MCF 10A (cell line): ENCODE measurements around the gene LYSMD1. TPM values are rescaled to one million over a fixed set of nuclear protein-coding genes. Genes with fewer than 3 reads are reported as not detected.
A peak's percentile ranks its signal among the peaks of the same experiment; 100 is the strongest.

Experiments
- BruUV-seq: library from RNA; stranded (reverse); fragments of 400-500 nt; replicated peaks from 2 replicates; lab custom pipeline; 2021; lab: Mats Ljungman, UMichigan
- CTCF ChIA-PET: fragments of 300-600 bp; sonication (Branson Sonifier 250); formaldehyde crosslinking; extraction: SDS; loops from one replicate; lab custom pipeline; 2021; ENCODE audit warnings: antibody characterized with exemption, inconsistent platforms; lab: Yijun Ruan, JAX
- POLR2A ChIA-PET: fragments of 300-600, 350-650 bp; sonication (Branson Sonifier 250); formaldehyde crosslinking; extraction: SDS; loops from one replicate; lab custom pipeline; 2020; ENCODE audit warnings: antibody characterized with exemption, inconsistent platforms; lab: Yijun Ruan, JAX
- DNase-seq: peaks from one replicate; pipeline ENCODE4 v3.0.0-alpha.2; 2018; ENCODE audit not compliant: unreplicated experiment
- H3K27ac Mint-ChIP-seq: one replicate; pipeline ENCODE4 v1.8.0; 2022; ENCODE audit warnings: mild to moderate bottlenecking, low read depth, mixed read lengths; ENCODE audit not compliant: unreplicated experiment
- H3K27me3 Mint-ChIP-seq: one replicate; pipeline ENCODE4 v1.8.0; 2022; ENCODE audit warnings: mixed read lengths; ENCODE audit not compliant: insufficient read depth, unreplicated experiment
- H3K36me3 Mint-ChIP-seq: one replicate; pipeline ENCODE4 v1.8.0; 2022; ENCODE audit warnings: mild to moderate bottlenecking, moderate library complexity, mixed read lengths; ENCODE audit not compliant: insufficient read depth, unreplicated experiment
- H3K4me1 Mint-ChIP-seq: one replicate; pipeline ENCODE4 v1.8.0; 2022; ENCODE audit warnings: mixed read lengths; ENCODE audit not compliant: insufficient read depth, unreplicated experiment
- H3K4me3 Mint-ChIP-seq: one replicate; pipeline ENCODE4 v1.8.0; 2022; ENCODE audit warnings: mild to moderate bottlenecking, moderate library complexity, mixed read lengths; ENCODE audit not compliant: unreplicated experiment
- H3K9me3 Mint-ChIP-seq: one replicate; pipeline ENCODE4 v1.8.0; 2022; ENCODE audit warnings: mixed read lengths; ENCODE audit not compliant: unreplicated experiment
- intact Hi-C: fragments of 100-400 bp; cut with micrococcal nuclease; formaldehyde crosslinking; loops from 2 replicates; pipeline ENCODE4 v1.14.1; 2022
- total RNA-seq: library from RNA; stranded (reverse); gene quantifications from 2 replicates; pipeline ENCODE4 v1.2.3, GENCODE V29; 2022
- TF ChIP-seq, protein P1 (sequence below): fragments of 200-600 bp; IDR thresholded peaks from one replicate; pipeline ENCODE4 v1.8.0; 2022; ENCODE audit warnings: antibody characterized with exemption, mild to moderate bottlenecking; ENCODE audit not compliant: unreplicated experiment

LYSMD1 gene
- total RNA-seq, 1 experiment from 2014 or later, result 14.4 TPM

DNA sequence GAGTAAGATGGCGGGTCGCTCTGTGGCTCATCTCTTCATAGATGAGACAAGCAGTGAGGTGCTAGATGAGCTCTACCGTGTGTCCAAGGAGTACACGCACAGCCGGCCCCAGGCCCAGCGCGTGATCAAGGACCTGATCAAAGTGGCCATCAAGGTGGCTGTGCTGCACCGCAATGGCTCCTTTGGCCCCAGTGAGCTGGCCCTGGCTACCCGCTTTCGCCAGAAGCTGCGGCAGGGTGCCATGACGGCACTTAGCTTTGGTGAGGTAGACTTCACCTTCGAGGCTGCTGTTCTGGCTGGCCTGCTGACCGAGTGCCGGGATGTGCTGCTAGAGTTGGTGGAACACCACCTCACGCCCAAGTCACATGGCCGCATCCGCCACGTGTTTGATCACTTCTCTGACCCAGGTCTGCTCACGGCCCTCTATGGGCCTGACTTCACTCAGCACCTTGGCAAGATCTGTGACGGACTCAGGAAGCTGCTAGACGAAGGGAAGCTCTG lies 6.9 kb downstream of the LYSMD1 start:
- no peak overlapping the region for H3K4me3 Mint-ChIP-seq
- ChIA-PET POLR2A (interaction anchor here (1.2 to 2.1 kb wide), 2 partner anchors 56 to 87 kb away, joined by 3 to 7 read pairs; partner anchors contain the start of gene GABPB2), CTCF (interaction anchor here (0.7 to 7.3 kb wide), 7 partner anchors 33 to 161 kb away, joined by 3 to 158 read pairs (median 3); partner anchors contain the start of gene CDC42SE1)
- no TSS peak for BruUV-seq
- DNase-seq, result no peak
- peaks cover 48% of the 10 kb centered on the region for H3K36me3 Mint-ChIP-seq
- TF ChIP-seq, protein P1, sequence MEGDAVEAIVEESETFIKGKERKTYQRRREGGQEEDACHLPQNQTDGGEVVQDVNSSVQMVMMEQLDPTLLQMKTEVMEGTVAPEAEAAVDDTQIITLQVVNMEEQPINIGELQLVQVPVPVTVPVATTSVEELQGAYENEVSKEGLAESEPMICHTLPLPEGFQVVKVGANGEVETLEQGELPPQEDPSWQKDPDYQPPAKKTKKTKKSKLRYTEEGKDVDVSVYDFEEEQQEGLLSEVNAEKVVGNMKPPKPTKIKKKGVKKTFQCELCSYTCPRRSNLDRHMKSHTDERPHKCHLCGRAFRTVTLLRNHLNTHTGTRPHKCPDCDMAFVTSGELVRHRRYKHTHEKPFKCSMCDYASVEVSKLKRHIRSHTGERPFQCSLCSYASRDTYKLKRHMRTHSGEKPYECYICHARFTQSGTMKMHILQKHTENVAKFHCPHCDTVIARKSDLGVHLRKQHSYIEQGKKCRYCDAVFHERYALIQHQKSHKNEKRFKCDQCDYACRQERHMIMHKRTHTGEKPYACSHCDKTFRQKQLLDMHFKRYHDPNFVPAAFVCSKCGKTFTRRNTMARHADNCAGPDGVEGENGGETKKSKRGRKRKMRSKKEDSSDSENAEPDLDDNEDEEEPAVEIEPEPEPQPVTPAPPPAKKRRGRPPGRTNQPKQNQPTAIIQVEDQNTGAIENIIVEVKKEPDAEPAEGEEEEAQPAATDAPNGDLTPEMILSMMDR, result no peak
- peak overlapping the region; percentile 49 for H3K27ac Mint-ChIP-seq
- intact Hi-C loops, result loop anchor here (5.0 kb wide), 1 partner anchor 462 kb away; the partner anchor contains the start of gene GOLPH3L
- no peaks in the 10 kb centered on the region for H3K9me3 Mint-ChIP-seq
- peaks cover 12% of the 10 kb centered on the region for H3K4me1 Mint-ChIP-seq
- H3K27me3 Mint-ChIP-seq, result no peaks in the 10 kb centered on the region

DNA sequence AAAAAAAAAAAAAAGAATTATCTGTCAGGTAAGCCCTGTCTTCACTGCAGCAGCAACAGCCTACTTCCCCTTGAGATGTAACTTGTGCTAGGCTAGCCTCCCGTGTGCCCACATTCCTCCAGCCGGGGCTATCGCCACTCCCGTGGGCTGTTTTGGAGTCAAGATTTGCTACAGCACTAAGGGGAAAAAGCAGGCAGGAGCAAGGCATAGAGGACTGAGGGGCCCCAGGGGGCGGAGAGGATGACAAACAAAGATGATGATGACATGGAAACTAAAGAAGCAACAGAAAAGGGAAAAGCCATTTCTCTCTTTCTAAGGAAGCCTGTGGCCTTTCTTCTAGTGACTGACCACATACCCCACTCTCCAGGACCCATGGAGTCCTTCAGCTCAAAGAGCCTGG lies 7.4 kb downstream of the LYSMD1 start:
- ChIA-PET POLR2A (interaction anchor here (0.6 to 2.1 kb wide), 4 partner anchors 55 to 730 kb away, joined by 3 to 7 read pairs (median 4); partner anchors contain the start of gene GABPB2), CTCF (interaction anchor here (0.7 to 7.3 kb wide), 7 partner anchors 32 to 140 kb away, joined by 3 to 158 read pairs (median 3); no protein-coding TSS in a partner anchor)
- no TSS peak for BruUV-seq
- Mint-ChIP-seq H3K36me3 (peaks cover 48% of the 10 kb centered on the region), H3K4me1 (peaks cover 12% of the 10 kb centered on the region), H3K4me3 (no peak overlapping the region), H3K27ac (no peak overlapping the region), H3K27me3 (no peaks in the 10 kb centered on the region), H3K9me3 (no peaks in the 10 kb centered on the region)
- intact Hi-C loops, result loop anchor here (5.0 kb wide), 1 partner anchor 461 kb away; the partner anchor contains the start of gene GOLPH3L
- TF ChIP-seq, protein P1, result no peak
- DNase-seq, result no peak

DNA sequence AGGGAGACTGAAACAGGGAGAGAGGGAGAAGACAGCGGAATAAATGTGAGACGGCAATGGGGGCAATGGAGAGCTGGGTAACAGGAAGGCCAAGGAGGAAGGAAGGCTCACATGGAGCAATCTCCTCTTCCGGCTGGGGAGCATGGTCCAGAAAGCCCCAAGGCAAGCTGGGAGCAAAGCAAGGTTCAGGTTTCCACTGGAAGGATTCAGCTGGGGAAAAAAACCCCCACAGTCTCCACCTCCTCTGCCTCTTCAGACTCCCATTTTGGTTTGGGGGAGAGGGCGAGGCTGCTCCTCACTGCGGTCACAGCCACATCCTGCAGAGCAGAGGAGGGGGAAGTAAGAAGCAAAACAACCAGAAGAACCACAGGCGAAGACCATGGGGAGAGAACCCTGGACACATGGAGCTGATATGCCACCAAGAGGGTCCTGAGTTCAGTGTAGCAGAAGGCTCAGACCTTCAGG lies 8.6 kb downstream of the LYSMD1 start:
- H3K36me3 Mint-ChIP-seq, result peaks cover 41% of the 10 kb centered on the region

More for the DNA sequence above, 8.6 kb downstream of the LYSMD1 start:
- DNase-seq, result no peak
- intact Hi-C loops, result loop anchor here (5.0 kb wide), 1 partner anchor 460 kb away; the partner anchor contains the start of gene GOLPH3L
- H3K27ac Mint-ChIP-seq, result no peak overlapping the region
- no peaks in the 10 kb centered on the region for H3K9me3 Mint-ChIP-seq
- CTCF ChIA-PET, result interaction anchor here (0.7 to 7.3 kb wide), 23 partner anchors 8 to 155 kb away, joined by 3 to 158 read pairs (median 5); partner anchors contain the start of genes GABPB2, LYSMD1 and MINDY1
- no TSS peak for BruUV-seq
- H3K4me1 Mint-ChIP-seq, result peaks cover 12% of the 10 kb centered on the region
- TF ChIP-seq, protein P1, result no peak
- no peaks in the 10 kb centered on the region for H3K27me3 Mint-ChIP-seq
- POLR2A ChIA-PET, result interaction anchor here (0.7 to 2.0 kb wide), 5 partner anchors 9 to 165 kb away, joined by 3 to 10 read pairs (median 4); partner anchors contain the start of genes LYSMD1, MINDY1 and SCNM1
- no peak overlapping the region for H3K4me3 Mint-ChIP-seq
